Upper lobe of left lung (tissue), 6 donors: ENCODE measurements around the gene FKBP1A. TPM values are rescaled to one million over a fixed set of nuclear protein-coding genes. Genes with fewer than 3 reads are reported as not detected.

Experiments used
- ATAC-seq, 2 donors: fragments of 200-7000 bp; cut with Tn5 transposase; one replicate each; pipeline ENCODE4 v1.9.1; 2022; ENCODE audit warnings: mild to moderate bottlenecking in 2 of 2, moderate library complexity in 2 of 2; ENCODE audit not compliant: low FRiP score in 2 of 2
- DNase-seq, 2 donors: peaks; one replicate each; pipeline ENCODE4 v3.0.0-alpha.2; 2019 to 2020
- H3K27ac ChIP-seq, 4 donors: fragments of 200-600 bp; sonication (generic); one replicate each; pipeline ENCODE4 v1.5.1; 2016 to 2019
- H3K27me3 ChIP-seq, 4 donors: fragments of 200-600 bp; sonication (generic); one replicate each; pipeline ENCODE4 v1.5.1; 2017 to 2019
- H3K36me3 ChIP-seq, 4 donors: fragments of 200-600 bp; sonication (generic); one replicate each; pipeline ENCODE4 v1.5.1; 2016 to 2019
- H3K4me1 ChIP-seq, 4 donors: fragments of 200-600 bp; sonication (generic); one replicate each; pipeline ENCODE4 v1.5.1; 2018 to 2019
- H3K4me3 ChIP-seq, 4 donors: fragments of 200-600 bp; sonication (generic); one replicate each; pipeline ENCODE4 v1.5.1; 2017 to 2019; ENCODE audit warnings: mild to moderate bottlenecking in 2 of 4, moderate library complexity in 1 of 4
- H3K9me3 ChIP-seq, 4 donors: fragments of 200-600 bp; sonication (generic); one replicate each; pipeline ENCODE4 v1.5.1; 2018 to 2019
- CTCF ChIP-seq, 6 experiments: fragments of 450-650 bp in 4 of 6; fragments of 200-600 bp in 2 of 6; sonication (generic) in 2 of 6; IDR thresholded peaks; one replicate each; pipeline ENCODE4 v1.5.1; 2016 to 2019; ENCODE audit warnings: antibody characterized with exemption in 6 of 6
- EP300 ChIP-seq, 4 donors: sonication (generic); formaldehyde crosslinking; IDR thresholded peaks; one replicate each; pipeline ENCODE4 v1.5.1; 2017; ENCODE audit warnings: antibody characterized with exemption in 4 of 4, control low read depth in 2 of 4
- POLR2A ChIP-seq, 4 donors: fragments of 450-650 bp; IDR thresholded peaks; one replicate each; pipeline ENCODE4 v1.5.1; 2016 to 2017; ENCODE audit warnings: antibody characterized with exemption in 4 of 4, mild to moderate bottlenecking in 2 of 4
- POLR2AphosphoS5 ChIP-seq, 2 donors: sonication (generic); formaldehyde crosslinking; IDR thresholded peaks; one replicate each; pipeline ENCODE4 v1.5.1; 2017; ENCODE audit warnings: antibody characterized with exemption in 2 of 2
- whole genome bisulfite sequencing, 2 donors: methylation state at CpG; one replicate each; pipeline ENCODE4 v1.1.5; 2017 to 2018; 5-methylcytosine and 5-hydroxymethylcytosine counted together
- total RNA-seq, 6 donors: library from RNA; depleted of rRNA in 4 of 6; stranded (reverse); fragments of >200 nt in 4 of 6; gene quantifications; one replicate each; pipeline versions ENCODE4 v1.1.0 to v1.2.1, GENCODE V29; 2016 to 2021
- donor health status: DM: no; HTN: no; CAD: no; lungs with moderate emphysema.
- donor health status: DM: no; HTN: yes; CAD: no; lungs with severe emphysema.

FKBP1A gene
- total RNA-seq, 6 donors from 2014 or later: 75.4 to 328 (median 160) TPM

- WGBS, 2 donors: 69 to 78% methylated on average over 8 of the region's 8 CpGs
Observed at GRCh38 chr20:1327241-1327653, 65.6 kb downstream of the FKBP1A start.

GRCh38 chr20:1326031-1326930 is 66.6 kb downstream of the FKBP1A start:
- Histone ChIP-seq H3K36me3 (no peaks in the 10 kb centered on the region), H3K27me3 (no peaks in the 10 kb centered on the region), H3K9me3 (no peaks in the 10 kb centered on the region), H3K4me1 (peaks cover 63 to 78% (median 71%) of the 10 kb centered on the region in 4 donors), H3K27ac (peak overlapping the region; percentile 93 to 99 (median 97)), H3K4me3 (peak overlapping the region; percentile 57 to 88 (median 70))
- 28 to 42% methylated on average over 10 of the region's 10 CpGs for WGBS, 2 donors
- peak in 1 of 2 donors; percentile 7 for TF ChIP-seq POLR2AphosphoS5 (IDR thresholded peaks at IDR 0.05)
- TF ChIP-seq POLR2A (IDR thresholded peaks at IDR 0.05): no peak
- peak in 1 of 2 donors; percentile 18 for ATAC-seq
- peak in 1 of 2 donors; percentile 3 for DNase-seq

More at GRCh38 chr20:1327241-1327653, 65.6 kb downstream of the FKBP1A start:
- DNase-seq (peak in 1 of 2 donors; percentile 45), ATAC-seq (peak in 1 of 2 donors; percentile 54)
- H3K27ac ChIP-seq: peak overlapping the region; percentile 93 to 99 (median 97)
- no peak overlapping the region for H3K4me3 ChIP-seq
- H3K4me1 ChIP-seq: peaks cover 63 to 80% (median 72%) of the 10 kb centered on the region in 4 donors
- TF ChIP-seq CTCF (IDR thresholded peaks at IDR 0.05) (no peak), POLR2A (IDR thresholded peaks at IDR 0.05) (no peak), EP300 (IDR thresholded peaks at IDR 0.05) (peak in 3 of 4 donors; percentile 66 to 89 (median 89)), POLR2AphosphoS5 (IDR thresholded peaks at IDR 0.05) (peak; percentile 67 to 84)
- no peaks in the 10 kb centered on the region for H3K9me3 ChIP-seq
- H3K27me3 ChIP-seq: no peaks in the 10 kb centered on the region
- H3K36me3 ChIP-seq: no peaks in the 10 kb centered on the region

- Histone ChIP-seq H3K27ac (peak overlapping the region; percentile 93 to 99 (median 97)), H3K4me3 (peak overlapping the region; percentile 57 to 88 (median 70)), H3K4me1 (peaks cover 63 to 75% (median 66%) of the 10 kb centered on the region in 4 donors), H3K9me3 (no peaks in the 10 kb centered on the region), H3K36me3 (no peaks in the 10 kb centered on the region), H3K27me3 (no peaks in the 10 kb centered on the region)
- peak; percentile 97 to 98 for DNase-seq
- peak; percentile 94 for ATAC-seq
- WGBS, 2 donors: 1 to 2% methylated on average over 44 to 56 of the region's 56 CpGs
- TF ChIP-seq EP300 (IDR thresholded peaks at IDR 0.05) (peak in 3 of 4 donors; percentile 9 to 78 (median 67)), POLR2A (IDR thresholded peaks at IDR 0.05) (peak; percentile 75 to 97 (median 84)), POLR2AphosphoS5 (IDR thresholded peaks at IDR 0.05) (peak; percentile 80 to 90), CTCF (IDR thresholded peaks at IDR 0.05) (peak in 4 of 6 experiments; percentile 54 to 82 (median 60))
Observed at GRCh38 chr20:1325173-1326030, 67.5 kb downstream of the FKBP1A start.

- H3K27ac ChIP-seq: peak overlapping the region; percentile 93 to 99 (median 97)
- H3K27me3 ChIP-seq: no peaks in the 10 kb centered on the region
- ATAC-seq (no peak), DNase-seq (peak in 1 of 2 donors; percentile 36)
- 15 to 16% methylated on average over 15 of the region's 15 CpGs for WGBS, 2 donors
- no peaks in the 10 kb centered on the region for H3K36me3 ChIP-seq
- H3K4me3 ChIP-seq: peak overlapping the region; percentile 37 to 88 (median 64)
- H3K9me3 ChIP-seq: no peaks in the 10 kb centered on the region
- TF ChIP-seq EP300 (IDR thresholded peaks at IDR 0.05) (peak in 2 of 4 donors; percentile 52 to 54), CTCF (IDR thresholded peaks at IDR 0.05) (no peak), POLR2AphosphoS5 (IDR thresholded peaks at IDR 0.05) (peak; percentile 35 to 43), POLR2A (IDR thresholded peaks at IDR 0.05) (no peak)
- peaks cover 56 to 71% (median 60%) of the 10 kb centered on the region in 4 donors for H3K4me1 ChIP-seq
Observed at GRCh38 chr20:1324598-1325172, 68.2 kb downstream of the FKBP1A start.
